ENCODE data around the gene ADAMTS5.

- TF ChIP-seq EZH2 (IDR thresholded peaks at IDR 0.05; ENCODE audit: insufficient read depth, low read length) (no peak), CTCF (IDR thresholded peaks at IDR 0.05; ENCODE audit: insufficient read depth, low read depth, low read length) (no peak)
Measured at GRCh38 chr21:26884436-26884835, 82.5 kb downstream of the ADAMTS5 start.

Measured in astrocyte (in vitro differentiated cells and primary cell).